ENCODE results near the gene FIBCD1. TPM values are rescaled to one million over a fixed set of nuclear protein-coding genes. Genes with fewer than 3 reads are reported as not detected.

The FIBCD1 gene
- polyA plus RNA-seq, 1 of the 3 experiments (the other 2 are of a cell fraction): 1.3 TPM

DNA sequence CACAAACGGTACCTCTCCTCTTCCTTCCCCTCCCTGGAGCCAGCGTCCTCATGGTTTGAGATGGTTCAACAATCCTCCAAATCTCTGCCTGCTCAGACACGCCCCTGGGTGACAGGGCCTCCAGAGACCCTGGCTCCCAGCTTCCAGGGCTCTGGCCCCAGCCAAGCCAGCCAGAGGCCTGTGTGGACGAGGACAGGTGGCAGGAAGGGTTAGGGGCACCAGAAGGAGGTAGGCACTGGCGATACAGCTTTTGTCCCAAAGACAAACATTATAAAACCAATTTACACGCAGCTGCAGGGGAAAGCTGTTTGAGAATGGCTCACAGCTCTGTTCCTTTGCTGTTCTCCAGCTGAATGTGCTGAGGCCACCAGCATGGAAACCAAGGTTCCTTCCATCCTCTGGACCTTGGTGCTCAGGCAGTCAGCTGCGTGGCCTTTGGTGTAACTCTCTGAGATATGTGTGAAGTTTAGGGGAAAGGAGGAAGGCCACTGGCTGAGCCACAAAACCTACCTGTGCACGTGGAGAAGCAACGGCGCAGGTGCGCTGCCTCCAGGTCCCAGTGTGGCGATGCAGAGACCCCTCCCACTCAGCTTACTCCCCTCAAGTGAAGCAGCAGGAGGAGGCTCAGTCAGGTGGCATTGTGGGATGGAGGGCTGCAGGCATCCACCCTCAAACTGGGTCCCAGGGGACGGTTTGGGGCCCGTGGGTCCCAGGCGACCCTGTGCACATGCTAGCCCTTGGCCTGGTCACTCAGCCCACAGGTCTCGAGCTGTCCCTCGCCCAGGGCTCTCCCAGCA is 38.1 kb downstream of the FIBCD1 start:
- no peaks in the 10 kb centered on the region for H3K79me2 ChIP-seq (ENCODE audit: insufficient read depth)
- no peak for DNase-seq
- H3K27me3 ChIP-seq (ENCODE audit: insufficient read depth): no peaks in the 10 kb centered on the region
- H3K9ac ChIP-seq: no peak overlapping the region
- H3K4me1 ChIP-seq (ENCODE audit: control insufficient read depth in 1 of 2, insufficient read depth in 2 of 2, low read depth in 1 of 2, low read length in 1 of 2): peaks cover 0 to 3% of the 10 kb centered on the region in 2 experiments; a peak in 1 of 4 replicates
- no peak overlapping the region for H3K27ac ChIP-seq (ENCODE audit: low read depth in 2 of 2, low read length in 1 of 2)
- H3K36me3 ChIP-seq (replicated peaks in 1 of 2; ENCODE audit: control insufficient read depth in 1 of 2, insufficient read depth in 2 of 2, low read length in 1 of 2): no peaks in the 10 kb centered on the region
- TF ChIP-seq, protein P1, sequence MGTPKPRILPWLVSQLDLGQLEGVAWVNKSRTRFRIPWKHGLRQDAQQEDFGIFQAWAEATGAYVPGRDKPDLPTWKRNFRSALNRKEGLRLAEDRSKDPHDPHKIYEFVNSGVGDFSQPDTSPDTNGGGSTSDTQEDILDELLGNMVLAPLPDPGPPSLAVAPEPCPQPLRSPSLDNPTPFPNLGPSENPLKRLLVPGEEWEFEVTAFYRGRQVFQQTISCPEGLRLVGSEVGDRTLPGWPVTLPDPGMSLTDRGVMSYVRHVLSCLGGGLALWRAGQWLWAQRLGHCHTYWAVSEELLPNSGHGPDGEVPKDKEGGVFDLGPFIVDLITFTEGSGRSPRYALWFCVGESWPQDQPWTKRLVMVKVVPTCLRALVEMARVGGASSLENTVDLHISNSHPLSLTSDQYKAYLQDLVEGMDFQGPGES (IDR thresholded peaks at IDR 0.05; ENCODE audit: low read depth, low read length): no peak
- TF ChIP-seq EZH2phosphoT487 (IDR thresholded peaks at IDR 0.05; ENCODE audit: borderline replicate concordance, low read depth): no peak
- no peak for TF ChIP-seq FOXJ3 (CRISPR knock-in tag; IDR thresholded peaks at IDR 0.05)
- no peak for TF ChIP-seq MXI1 (IDR thresholded peaks at IDR 0.05; ENCODE audit: low read depth, low read length)
- TF ChIP-seq PBX3 (IDR thresholded peaks at IDR 0.05): no peak
- TF ChIP-seq FOXM1 (IDR thresholded peaks at IDR 0.05; ENCODE audit: low read depth): no peak
- no peak for TF ChIP-seq CHD2 (IDR thresholded peaks at IDR 0.05; ENCODE audit: low read length, partially characterized antibody)
- TF ChIP-seq GABPA (IDR thresholded peaks at IDR 0.05; ENCODE audit: low read depth): no peak
- no peak for TF ChIP-seq FOSL2 (IDR thresholded peaks at IDR 0.05; ENCODE audit: borderline replicate concordance, low read depth)
- TF ChIP-seq NRF1 (IDR thresholded peaks at IDR 0.05; ENCODE audit: low read depth, low read length): no peak
- no peak for TF ChIP-seq USF2 (IDR thresholded peaks at IDR 0.05; ENCODE audit: borderline replicate concordance, low read depth, low read length)
- TF ChIP-seq JUND (IDR thresholded peaks at IDR 0.05): no peak
- no peak for TF ChIP-seq TAF1 (IDR thresholded peaks at IDR 0.05; ENCODE audit: borderline replicate concordance, low read depth, low read length)
- TF ChIP-seq ELF1 (IDR thresholded peaks at IDR 0.05): no peak
- ChIA-PET CTCF (interaction anchor here (1.2 to 2.0 kb wide), 4 partner anchors 10 to 194 kb away, joined by 5 to 7 read pairs (median 6); no protein-coding TSS in a partner anchor), POLR2A (no interaction called here)
- no peak overlapping the region for H3K4me3 ChIP-seq (ENCODE audit: low read depth in 2 of 2, low read length in 1 of 2)
- no peaks in the 10 kb centered on the region for H3K9me2 ChIP-seq
- H3K4me2 ChIP-seq: no peak overlapping the region
- 71% methylated on average over 12 of the region's 17 CpGs for WGBS (ENCODE audit: low lambda C conversion rate)
- H4K20me1 ChIP-seq (ENCODE audit: insufficient read depth): no peaks in the 10 kb centered on the region
- H3K9me3 ChIP-seq: no peaks in the 10 kb centered on the region
- H3F3A ChIP-seq (replicated peaks; ENCODE audit: insufficient read depth): no peaks in the 10 kb centered on the region
- H2AFZ ChIP-seq (ENCODE audit: low read depth): no peak overlapping the region
